ENCODE measurements around the gene SUSD6.

SUSD6 gene

DNA sequence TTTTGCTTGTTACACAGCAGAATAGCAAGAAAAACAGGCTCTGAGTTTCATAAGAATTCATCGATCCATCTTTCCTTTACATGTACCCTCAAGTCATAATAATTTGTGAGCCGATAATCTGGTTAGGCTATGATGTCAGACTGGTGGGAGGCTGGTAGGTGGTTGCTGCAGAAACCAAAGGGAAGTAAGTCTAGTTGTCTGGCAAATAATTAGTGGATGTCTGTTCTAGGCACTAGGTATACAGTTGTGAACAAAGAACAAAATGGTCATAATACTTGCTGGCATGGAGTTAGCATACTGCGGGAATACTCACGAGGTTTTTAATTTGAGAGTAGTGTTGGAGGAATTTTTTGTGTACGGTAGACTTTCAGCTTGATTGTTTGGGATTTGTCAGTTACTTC lies 8.8 kb downstream of the SUSD6 start:
- DNase-seq (ENCODE audit: low read depth in 1 of 2, low spot score in 1 of 2) = no peak

DNA sequence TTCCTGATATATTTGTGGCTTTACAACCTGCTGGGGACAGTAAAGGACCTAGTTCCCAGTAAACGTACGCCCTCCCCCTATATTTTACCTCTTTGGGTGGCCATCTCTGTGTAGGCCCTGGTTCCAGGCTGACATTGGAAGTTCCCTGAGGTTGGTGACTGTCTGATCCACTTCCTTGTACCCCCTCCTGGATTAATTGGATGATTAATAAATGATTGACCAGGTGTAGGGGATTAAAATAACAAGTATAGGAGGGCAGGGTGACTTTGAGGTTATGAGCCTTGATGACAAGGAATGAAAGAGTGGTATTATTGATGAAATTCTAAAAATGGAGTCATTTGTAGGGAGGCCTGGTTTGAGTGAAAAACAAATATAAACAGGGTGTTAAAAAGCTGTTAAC lies 9.6 kb downstream of the SUSD6 start:
- no peak for DNase-seq (ENCODE audit: low read depth in 1 of 2, low spot score in 1 of 2)

DNA sequence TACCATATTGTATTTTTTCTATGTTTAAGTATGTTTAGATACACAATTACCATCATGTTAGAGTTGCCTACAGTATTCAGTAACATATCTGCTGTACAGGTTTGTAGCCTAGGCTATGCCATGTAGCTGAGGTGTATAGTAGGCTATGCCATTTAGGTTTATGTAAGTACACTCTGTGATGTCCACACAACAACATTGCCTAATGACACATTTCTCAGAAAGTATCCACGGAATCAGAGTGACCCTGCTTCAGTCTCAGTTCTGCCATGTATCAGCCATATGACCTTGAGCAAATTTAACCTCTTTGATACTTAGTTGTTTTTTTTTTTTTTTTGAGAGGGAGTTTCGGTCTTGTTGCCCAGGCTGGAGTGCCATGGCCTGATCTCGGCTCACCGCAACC lies 12.7 kb downstream of the SUSD6 start:
- no peak for DNase-seq (ENCODE audit: low read depth in 1 of 2, low spot score in 1 of 2)

DNA sequence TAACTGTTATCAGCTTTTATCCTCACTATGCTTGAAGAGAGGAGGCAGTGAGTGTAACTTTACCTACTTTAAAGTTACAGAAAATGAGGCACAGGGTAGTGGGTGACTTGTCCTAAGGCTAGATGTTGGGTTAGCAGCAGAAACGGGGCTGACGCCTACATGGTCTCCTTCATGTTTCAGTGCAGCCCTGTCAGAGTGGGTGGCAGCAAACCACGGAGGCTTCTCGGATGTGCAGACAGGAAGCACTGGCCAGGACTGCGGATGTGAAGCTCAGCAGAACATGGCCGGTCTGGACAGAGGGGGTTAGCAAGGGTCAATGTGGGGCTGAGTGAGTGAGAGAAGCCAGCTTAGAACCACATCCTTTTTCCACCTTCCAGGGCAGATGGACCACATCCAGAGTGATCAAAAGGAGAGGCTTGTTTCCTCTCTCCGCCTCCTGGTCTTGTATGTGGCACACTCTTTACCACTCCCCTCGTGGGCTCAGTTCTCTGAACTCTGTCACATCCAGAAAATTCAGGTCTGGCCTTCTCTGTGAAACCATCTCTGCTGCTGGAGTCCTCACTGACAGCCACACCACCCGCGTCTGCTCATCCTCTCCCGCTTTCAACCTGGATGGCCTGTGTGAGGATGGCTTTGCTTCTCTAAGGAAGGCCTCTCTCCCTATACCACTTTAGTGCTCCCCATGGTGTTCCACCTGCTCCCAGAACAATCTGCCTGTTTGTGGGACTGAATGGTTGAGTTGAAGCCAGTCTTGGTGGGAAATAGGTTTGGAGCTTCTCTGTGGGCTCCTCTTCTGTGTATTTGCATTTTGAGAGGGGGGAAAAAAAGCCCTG lies 14.1 kb downstream of the SUSD6 start:
- peak in 1 of 2 donors; percentile 65 for DNase-seq (ENCODE audit: low read depth in 1 of 2, low spot score in 1 of 2)

DNA sequence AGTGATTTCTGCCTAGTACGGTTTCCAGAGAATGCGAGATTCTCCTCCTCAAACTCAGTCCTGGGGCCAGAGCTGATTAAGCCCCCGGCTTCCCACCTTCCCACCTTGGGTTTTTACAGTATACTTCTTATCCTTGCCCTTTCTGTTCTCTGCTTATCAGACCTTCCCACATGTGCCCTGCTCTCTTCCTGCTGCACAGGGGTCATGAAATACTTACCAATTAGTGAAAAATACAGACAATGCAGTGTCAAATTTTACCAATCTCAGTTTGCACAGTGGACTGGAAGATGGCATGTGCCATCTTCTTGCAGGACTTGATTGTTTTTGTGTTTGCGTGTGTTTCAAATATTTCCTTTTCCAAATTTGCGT lies 14.7 kb downstream of the SUSD6 start:
- DNase-seq (ENCODE audit: low read depth in 1 of 2, low spot score in 1 of 2) = no peak

DNA sequence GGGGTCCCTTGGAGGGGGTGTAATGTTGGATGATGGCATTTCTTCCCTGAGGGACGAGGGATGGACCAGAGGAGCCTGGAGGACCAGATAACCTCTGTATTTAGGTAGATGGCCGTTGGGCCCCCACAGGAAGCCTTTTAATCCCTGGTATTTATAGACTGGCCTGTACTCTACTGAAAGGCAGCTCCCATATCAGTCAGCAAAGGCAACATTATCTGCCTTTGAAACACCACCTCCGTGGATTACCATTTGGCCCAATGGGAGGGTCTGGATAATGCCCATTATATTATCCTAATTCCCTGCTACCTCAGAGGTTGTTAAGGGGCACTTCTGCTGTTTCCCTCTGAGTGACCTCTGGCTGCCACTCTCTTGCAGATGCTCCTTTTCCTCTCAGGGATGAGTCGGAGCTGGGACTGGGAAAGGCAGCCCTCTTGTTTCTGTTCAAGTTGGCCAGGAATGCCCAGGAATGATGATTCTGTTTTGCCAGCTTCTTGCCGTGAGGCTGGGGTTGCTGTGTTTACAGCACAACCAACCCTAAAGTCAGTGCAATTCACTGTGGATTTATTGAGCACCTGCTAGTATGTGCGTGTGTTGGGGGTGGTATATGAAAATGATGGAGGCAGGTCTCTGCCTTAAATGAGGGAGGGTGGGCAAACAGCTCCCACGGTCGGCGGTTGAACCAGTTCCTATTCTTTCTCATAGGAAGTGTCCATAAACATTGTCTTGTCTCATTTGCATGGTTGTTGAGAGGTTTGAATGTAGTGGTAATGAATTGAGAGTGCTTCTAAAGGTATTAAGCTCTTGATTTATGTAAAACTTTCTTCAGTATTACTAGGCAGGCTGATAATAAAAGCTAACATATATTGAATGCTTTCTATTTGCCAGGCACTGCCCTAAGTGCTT lies 18.1 kb downstream of the SUSD6 start:
- DNase-seq (ENCODE audit: low read depth in 1 of 2, low spot score in 1 of 2) = no peak

DNA sequence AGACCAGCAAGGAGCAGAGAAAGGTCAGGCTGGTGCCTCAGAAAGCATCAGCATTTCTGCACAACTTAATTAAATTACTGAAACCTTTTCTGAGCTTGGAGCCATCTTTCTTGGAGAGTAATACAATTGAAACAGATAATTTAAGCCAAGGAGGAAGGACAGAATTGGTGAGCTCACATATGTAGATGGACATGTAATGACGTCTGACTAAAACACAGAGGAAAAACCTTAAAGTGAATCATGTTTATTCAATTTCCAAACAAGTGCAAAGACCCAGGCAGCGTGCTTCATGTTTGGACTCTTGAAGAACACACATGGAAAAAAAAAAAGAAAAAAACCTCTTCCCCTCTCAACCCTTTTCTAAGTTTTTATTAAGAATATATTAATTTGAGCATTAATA lies 19.0 kb downstream of the SUSD6 start:
- DNase-seq (ENCODE audit: low read depth in 1 of 2, low spot score in 1 of 2) = no peak

DNA sequence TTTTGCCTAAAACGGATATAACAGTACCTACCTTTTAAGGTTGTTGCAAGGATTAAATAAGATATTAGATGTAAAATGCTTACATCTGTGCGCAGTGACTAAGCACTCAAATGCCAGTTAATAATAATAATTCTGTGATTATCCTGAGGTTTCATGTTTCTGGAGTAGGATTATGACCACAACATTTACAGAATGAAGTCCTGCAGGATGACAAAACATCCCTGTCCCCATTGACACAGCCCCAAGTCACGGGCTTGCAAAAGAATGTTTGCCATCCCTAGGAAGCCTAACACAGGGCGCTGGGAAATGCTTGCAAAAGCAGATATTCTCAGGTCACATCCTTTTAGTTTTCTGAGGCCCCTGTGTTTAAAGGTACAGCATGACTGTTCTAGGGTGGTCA lies 20.1 kb downstream of the SUSD6 start:
- no peak for DNase-seq (ENCODE audit: low read depth in 1 of 2, low spot score in 1 of 2)

DNA sequence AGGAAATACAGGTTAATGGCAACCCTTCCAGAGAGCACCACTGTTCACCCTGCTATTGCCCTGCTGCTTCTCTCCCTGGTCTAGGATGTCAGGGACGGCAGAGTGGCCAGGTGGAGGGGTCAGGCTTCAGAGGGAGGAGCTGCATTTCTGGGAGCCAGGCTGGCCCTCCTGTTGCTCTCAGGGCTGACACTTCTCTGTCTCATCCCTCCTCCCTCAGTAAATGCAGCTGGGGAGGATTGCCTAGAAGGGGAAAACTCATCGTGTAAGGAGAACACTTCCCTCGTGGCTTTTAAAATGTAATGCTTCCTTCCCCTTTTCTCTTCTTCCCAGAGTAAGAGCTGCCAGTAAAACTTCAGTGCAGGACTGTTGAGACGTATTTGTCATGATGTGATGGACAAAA lies 20.8 kb downstream of the SUSD6 start:
- no peak for DNase-seq (ENCODE audit: low read depth in 1 of 2, low spot score in 1 of 2)

DNA sequence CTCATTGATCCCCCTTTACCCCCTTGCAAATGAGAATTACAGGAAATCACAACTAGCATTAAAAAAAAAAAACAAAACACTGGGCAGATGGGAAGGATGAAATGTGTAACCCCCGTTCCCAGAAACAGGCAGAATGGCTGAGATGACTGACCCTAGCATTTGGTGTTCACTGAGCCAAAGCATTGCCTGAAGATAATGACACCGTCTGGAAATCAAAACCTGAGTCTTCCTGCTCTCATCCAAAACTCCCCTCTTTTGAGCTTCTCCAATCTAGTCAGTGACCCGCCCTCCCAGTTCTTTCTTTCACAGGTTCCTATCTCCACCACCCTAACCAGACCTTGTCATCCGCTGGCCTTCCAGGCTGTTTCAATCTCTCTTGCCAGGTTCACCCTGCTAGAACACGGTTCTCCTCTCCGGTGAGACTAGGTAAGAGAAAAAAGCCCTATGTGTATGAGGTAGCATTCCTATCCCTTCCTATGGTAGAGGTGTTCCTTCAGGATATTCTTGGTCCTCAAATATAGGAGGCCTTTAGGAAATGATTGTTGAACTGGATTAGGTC lies 21.3 kb downstream of the SUSD6 start:
- DNase-seq (ENCODE audit: low read depth in 1 of 2, low spot score in 1 of 2) = no peak

DNA sequence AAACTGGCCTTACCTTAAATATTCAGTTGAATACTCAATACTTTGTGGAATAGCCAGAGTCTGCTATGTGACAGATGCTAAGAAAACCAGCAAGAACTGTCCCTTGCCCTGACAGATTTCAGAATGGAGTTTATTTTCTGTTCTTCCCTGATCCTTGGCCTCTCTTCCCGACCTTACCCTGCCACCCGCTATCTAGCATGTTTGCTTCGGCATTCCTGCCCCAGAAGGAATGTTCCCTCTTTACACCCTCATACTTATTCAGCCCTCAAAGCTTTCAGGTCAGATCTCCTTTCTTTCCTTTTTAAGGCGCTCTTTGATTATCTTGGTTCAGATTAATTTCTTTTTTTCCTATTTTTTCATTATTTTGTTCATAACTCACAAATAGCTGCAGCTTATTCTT lies 21.8 kb downstream of the SUSD6 start:
- no peak for DNase-seq (ENCODE audit: low read depth in 1 of 2, low spot score in 1 of 2)

DNA sequence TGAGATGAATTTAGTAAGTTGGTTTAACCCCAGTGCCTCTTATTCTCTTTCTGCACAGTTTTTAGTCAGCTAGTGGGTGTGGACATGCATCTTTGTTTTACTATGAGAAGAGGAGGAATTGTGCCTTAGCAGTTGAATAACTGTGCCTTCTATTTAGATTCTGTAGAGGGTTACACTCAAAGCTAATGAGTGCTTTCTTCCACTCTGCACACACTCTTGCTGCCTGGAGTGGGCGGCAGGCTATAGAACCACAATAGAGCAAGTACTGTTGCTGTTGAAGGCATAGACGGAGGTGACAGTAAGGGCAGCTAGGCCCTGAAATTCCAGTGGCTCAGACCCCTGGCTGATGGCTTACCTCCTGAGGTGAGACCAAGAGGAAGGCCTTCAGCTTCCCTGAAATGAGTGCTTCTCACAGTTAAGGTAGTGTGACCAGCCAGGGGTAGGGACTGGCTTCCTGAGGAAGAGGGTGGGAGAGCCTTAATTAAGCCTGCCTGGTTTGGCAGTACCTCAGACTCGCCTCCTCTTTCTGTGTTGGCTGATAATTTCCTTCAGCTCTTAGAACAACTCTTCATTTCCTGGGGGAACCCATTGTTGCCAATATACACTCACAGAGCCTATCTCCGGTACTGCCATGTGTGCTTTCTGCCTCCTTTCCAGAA lies 24.7 kb downstream of the SUSD6 start:
- no peak for DNase-seq (ENCODE audit: low read depth in 1 of 2, low spot score in 1 of 2)

DNA sequence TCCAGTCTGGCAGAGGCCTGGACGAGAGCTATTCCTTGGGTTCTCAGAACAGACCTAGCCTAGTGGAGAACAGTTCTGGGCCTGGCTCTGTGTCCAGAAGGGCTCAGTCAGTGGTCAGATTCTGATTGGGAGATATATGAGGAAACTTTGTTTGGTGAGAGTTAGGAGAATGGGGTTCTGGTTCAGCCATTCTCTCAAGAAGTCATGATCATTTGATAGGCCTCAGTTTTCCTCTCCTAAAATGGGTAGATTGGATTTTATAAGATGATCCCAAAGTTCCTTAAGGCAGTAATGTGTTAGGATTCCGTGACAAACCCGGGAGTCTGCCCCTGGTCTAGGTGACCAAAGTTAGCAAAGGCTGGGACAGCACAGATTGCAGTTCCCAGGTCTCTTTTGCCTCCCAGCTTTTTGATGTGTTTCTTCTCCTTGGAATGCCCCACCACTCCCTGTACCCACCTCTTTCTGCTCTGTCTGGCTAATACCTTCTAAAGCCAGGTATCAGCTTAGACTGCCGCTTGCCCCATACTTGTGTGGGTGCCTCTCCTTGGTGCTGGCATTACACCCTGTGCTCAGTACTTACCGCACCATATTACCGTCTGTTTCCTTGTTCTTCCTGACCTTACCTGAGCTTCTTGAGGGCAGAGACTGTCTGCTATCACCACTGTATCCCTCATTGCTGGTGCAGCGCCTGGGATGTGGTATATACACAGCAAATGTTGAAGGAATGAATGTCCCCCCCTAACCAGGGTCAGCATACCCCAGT lies 25.5 kb downstream of the SUSD6 start:
- DNase-seq (ENCODE audit: low read depth in 1 of 2, low spot score in 1 of 2) = no peak

DNA sequence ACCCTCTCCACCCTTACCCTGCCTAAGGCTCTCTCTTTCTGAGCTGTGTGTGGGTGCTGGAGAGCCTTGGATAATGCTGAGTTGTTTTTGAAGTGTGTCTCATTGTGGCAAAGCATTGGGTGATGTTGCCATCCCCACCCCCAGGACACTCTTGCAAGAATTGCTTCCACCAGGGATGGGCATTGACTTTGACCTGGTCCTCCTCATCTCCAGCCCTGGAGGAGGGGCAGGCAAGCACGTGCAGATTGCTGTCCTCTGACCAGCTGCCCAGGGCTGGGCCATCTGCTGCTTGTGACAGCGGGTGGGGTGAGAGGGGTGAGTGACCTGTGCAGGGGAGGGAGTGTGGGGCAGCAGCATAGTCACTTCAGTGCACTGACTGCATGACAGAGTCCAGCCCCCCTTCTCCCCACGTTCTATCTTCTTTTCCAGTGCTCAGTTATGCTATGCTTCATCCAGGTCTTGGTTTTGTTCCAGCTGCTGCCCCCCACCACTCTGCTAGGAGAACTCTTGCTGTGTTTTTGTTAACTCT lies 26.2 kb downstream of the SUSD6 start:
- DNase-seq (ENCODE audit: low read depth in 1 of 2, low spot score in 1 of 2) = no peak

DNA sequence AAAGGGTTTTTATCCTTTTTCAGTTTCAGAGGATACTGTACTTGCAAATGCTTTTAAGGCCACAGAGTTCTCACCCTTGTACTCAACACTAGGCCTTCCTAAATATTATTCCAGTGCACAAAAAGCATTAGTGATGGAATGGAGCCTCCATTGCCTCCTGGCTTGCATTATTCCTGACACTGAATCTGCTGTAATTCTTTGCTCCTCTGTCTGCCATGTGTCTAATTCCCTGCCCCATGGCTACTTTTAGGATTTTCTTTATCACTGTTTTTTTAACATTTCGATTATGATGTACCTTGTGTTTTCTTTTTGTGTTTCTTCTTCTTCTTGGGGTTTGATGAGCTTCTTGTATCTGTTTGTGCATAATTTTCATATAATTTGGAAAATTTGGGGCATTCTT lies 29.5 kb downstream of the SUSD6 start:
- DNase-seq (ENCODE audit: low read depth in 1 of 2, low spot score in 1 of 2) = no peak

DNA sequence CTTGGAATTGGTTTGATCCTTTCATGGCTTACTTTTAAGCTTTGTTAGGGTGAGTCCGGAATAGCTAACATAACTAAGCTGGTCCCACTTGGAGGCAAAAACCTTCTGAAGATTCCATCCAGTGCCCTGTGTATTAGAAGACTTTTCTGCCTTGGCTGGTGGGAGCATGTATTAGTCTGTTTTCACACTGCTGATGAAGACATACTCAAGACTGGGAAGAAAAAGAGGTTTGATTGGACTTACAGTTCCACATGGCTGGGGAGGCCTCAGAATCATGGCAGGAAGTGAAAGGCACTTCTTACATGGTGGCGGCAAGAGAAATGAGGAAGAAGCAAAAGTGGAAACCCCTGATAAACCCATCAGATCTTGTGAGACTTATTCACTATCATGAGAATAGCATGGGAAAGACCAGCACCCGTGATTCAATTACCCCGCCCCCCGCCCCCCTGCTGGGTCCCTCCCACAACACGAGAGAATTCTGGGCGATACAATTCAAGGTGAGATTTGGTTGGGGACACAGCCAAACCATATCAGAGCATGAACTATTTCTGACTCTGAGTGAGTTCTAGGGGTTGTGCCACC lies 30.9 kb downstream of the SUSD6 start:
- peak in 1 of 2 donors; percentile 45 for DNase-seq (ENCODE audit: low read depth in 1 of 2, low spot score in 1 of 2)

DNA sequence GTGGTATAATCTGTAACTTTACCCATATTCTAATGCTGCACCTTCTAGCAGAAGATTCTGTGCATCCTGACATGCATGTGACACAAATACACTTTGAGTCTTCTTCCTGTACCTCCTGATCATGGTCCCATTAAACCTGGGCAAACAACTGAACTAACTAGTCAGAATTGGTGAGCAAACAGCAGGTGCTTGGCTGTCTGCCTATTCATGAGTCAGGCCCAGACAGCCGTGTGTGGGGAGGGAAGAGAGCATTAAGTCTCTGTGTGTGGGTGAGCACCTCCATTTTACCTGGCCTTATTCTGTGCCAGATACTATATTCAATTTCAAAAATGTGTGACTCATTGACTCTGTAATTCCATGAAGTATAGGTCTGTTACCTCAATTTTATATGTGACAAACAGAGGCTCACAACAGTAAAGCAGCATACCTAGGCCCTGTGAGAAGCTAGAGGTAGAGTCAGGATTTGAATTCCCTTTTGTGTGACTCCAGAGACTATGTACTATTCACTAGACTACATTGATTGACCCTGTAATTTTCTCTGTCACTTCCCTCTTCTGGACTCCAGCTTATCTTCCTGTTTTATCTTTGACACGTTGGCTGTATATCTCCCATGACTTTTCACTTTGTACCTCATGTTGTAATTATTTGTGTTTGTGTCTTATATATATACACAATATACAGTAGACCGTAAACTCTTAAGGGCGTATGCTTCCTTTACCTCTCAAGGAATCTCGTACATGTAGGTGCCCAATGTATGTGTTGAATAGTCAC lies 32.2 kb downstream of the SUSD6 start:
- DNase-seq (ENCODE audit: low read depth in 1 of 2, low spot score in 1 of 2) = peak in 1 of 2 donors; percentile 79

DNA sequence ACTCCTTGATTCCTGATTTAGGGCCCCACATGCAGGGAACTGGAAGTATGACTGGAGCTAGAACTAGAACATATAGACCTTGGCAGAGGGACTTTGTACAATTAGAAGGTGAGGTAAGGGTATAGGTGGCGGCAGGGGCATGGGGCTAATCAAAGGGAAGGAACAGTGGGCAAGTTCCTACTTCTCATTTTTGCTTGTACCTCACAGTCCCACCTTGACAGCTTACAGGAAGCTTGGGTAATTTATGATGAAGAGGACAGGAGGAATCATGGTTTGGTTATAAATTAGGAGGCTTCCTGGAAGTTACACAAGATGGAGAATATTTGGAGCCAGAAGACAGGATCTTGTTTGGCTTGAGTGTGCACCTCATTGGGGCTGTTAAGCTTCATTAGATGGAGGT lies 33.4 kb downstream of the SUSD6 start:
- DNase-seq (ENCODE audit: low read depth in 1 of 2, low spot score in 1 of 2) = no peak

DNA sequence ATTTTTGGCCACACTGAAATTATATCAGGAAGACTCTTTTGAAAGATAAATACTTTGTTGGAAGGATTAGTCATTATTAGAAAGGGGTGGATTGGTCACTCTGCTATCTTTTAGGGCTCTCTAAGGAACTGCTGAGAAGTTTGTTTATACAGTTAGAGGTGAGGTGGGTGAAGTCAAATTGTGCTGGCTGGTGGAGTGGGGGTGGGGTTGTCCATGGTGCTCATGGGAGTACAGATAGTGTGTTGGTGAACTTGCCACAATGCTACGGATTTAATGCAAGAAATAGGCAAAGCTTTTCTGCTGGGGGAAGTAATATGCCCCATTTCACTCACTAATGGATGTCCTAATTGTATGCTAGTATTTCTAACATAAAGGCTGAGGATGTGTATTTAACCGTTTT lies 35.8 kb downstream of the SUSD6 start:
- no peak for DNase-seq (ENCODE audit: low read depth in 1 of 2, low spot score in 1 of 2)

Data from activated CD4-positive, alpha-beta T cell treated with anti-CD3 and anti-CD28 coated beads, Interleukin-2, amount 50 U/mL, for 24 hours (primary cell).